Measurements from ENCODE around the gene COMMD2.

- TF ChIP-seq EP300 (IDR thresholded peaks at IDR 0.05) (no peak), CTCF (IDR thresholded peaks at IDR 0.05) (no peak), POLR2AphosphoS5 (IDR thresholded peaks at IDR 0.05) (no peak)
Observed at GRCh38 chr3:149713730-149714654, 38.3 kb downstream of the COMMD2 start.
